HK-2 (cell line): ENCODE results near the gene CFAP68.

ENCODE experiments used
- DNase-seq: peaks from one replicate; pipeline ENCODE4 v3.0.0-alpha.2; 2018; ENCODE audit not compliant: unreplicated experiment

CFAP68 gene, protein sequence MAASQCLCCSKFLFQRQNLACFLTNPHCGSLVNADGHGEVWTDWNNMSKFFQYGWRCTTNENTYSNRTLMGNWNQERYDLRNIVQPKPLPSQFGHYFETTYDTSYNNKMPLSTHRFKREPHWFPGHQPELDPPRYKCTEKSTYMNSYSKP

DNA sequence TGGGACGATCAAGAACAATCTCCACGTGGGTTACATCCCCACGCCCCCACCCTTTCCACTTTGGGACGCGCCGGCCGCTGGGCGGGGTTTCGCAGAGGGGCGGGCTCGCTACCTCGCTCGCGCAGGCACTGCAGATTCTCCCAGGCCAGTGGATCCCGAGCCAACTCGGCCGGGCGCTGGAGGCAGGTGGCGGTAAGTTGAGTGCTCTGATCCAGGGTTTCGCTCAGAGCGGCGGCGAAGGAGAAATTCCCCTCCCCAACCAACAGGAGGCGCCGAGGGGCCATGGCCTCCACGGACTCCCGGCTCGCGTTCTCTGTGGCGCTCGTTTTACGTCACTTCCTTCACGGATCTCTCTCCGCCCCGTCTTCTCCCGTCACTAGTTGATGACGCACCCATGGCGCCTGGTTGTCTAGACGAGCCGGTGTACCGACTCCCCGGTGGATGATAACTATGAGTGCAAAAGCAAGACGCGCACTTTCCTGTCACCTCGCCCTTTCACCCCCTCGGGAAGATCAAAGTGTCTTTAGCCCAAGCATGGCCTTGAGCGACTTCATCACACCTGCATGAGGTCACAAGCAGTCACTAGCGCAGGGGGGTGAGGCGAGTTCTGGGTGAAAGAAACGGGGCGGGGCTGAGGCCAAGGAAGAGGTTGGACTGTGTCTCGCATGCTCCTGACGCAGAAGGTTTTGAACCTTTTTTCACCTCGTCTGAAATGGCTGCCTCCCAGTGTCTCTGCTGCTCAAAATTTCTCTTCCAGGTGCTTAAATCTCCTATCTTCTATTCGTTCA, at the start of gene CFAP68, which contains the start of gene FDXACB1:
TSS of gene CFAP68 (plus strand) at position 693 of the 788 bp plus-strand sequence. CDS start at position 713, 20 bp downstream.
TSS of gene FDXACB1 (minus strand) at position 317 of the 788 bp plus-strand sequence. CDS start at position 284, 33 bp downstream.
- peak; percentile 94 for DNase-seq

DNA sequence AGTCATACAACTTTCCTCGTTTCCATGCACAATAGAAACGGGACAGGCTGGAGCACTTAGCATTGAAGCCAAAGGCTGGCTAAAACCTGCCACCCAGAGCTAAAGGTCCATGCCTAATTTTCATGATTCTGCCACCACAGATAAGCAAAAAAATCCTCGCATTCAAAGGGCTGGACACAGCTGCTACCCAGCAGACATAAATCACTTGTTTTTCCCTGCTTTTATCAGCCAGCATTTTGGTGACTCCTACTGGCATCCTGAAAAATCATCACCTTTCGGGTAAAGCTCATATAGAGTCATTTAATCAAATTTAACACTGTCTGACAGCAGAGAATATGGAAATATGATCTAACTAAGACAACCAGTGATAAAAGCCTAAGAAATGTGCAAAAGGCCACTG, 45.8 kb upstream of the CFAP68 start:
- no peak for DNase-seq

DNA sequence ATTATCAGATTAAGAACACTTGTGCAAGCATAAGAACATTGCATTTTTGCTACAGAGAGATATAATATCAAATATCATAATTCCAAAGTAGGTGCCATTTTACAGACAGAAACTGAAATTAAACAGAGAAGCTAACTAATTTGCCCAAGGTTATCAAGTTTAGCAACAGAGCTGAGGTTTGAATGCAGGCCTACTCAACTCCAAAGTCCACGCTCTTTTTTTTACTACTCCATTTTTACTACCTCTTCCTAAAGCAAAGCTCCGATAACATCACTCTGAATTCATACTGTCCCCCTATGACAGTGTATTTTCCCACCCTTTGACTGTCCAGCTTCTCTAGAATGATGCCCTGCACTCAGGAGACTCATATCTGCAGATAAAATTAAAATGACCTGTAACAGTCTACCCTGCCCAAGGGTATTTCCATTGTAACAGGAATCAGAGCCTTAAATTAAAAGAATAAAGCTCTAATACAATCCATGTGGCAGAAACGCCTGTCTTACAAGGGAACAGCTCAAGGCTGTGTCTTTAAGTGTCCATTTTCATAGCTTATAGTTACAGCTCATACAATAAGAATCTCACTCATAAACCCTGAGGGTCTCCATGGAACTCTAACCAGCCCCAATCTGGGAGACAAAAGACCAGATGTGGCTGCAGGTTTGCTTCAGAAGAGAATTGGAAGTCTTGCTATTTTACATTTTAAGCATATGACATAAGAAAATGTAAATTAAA, 44.7 kb upstream of the CFAP68 start:
- no peak for DNase-seq

DNA sequence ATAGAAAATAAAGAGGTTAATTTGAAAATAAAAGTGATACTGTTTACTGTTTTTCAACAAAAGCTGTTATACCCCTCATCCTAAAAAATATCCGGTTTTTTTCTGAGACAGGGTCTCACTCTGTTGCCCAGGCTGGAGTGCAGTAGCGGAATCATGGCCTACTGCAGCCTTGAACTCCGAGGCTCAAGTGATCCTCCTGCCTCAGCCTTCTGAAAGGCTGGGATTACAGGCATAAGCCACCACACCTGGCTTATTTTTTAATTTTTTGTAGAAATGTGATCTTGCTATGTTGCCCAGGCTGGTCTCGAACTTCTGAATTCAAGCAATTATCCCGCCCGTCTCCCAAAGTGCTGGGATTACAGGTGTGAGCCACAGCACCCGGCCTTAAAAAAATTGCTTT, 43.7 kb upstream of the CFAP68 start:
- DNase-seq = no peak

DNA sequence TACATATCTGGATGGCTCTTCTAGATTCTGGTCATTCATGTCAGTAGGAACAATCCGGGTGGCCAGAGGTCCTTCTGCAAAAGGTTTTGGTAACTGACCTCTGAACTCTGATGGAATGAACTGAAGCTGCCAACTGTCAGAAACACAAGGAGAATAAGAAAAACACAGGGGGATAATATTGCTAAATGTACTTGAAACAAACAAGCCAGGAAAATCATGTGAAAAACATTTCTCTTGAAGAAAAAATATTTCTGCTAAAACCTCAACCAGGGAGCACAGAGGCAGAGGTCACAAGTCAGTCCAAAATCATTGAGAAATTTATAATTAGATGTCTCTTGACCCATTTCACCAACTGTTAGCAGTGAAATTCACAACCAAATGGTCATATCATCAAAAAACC, 43.2 kb upstream of the CFAP68 start:
- DNase-seq = no peak

DNA sequence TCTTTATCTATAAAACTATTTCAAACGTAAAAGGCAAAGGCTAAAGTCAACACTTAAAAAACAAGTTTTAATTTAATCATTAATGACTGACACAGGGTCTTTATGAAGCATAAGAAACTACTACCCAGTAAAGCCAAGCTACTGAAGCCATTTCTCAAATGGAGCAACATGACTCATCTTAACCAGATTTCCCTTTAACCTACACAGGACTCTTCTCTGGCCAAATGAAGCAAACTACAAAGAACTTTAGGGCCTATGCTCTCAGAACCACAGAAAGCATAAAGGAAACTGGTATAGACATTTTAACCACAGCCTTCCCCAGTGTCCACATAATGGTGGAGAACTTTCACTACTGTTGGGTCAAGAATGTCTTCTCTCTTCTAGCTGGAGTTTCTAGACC, 42.6 kb upstream of the CFAP68 start:
- no peak for DNase-seq

DNA sequence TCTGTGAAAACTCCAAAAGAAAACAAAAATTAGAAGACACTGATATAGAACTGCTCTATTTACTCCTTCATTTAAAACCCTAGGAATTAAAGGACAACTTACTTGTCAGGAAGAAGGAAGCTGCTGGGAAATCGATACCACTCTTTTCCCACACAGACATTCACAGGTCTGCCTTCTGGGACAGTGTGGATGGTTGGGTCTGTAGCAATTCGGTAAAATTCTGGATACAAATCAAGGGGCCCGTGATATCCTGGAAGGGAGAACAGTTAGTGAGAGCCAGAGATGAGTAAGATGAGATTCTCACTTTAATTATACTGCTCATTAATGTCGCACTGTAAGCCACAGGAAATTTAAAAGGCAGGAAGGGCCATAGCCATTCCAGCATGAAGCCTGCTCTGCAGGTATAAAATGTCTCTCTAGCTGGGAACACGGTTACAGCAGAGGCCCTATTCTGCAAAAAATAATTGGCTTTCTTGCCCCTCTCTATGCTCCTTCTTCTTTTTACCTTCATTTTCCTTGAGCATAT, 41.9 kb upstream of the CFAP68 start:
- no peak for DNase-seq

DNA sequence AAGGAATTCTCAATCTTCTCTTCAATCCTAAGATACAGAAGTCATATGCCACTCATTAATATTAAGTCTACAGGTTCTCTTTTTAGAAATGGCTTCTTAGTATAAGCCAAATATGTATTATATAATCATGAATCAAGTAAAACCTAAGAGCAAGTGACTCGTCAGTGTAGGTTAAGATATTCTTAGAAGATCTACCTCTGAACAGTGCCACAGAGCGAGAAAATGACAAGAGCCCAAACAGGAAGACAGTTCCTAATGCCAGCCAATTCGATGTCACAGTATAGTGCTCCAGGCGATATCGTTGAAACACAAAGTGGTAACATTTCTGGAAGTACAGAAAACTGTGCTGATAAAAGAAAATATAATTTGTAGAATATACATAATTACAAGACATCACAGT, 41.3 kb upstream of the CFAP68 start:
- DNase-seq = no peak

DNA sequence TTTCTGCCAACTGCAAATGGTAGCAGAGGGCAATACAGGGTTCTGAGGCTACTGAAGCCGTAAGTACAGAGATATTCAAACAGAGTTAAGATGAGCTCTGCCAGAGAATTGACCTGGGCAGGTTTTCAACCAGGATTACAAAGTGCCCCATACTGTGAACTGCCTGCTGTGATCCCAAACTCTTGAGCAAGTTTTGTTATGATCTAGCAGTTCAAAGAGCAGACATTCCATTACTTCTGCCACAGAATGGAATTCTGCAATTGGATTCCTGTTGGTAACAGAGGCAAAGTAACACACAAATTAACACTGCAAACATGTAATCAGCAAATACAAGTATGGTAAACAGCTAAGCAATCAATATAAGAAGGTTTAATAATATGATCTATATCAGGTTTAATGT, 39.2 kb upstream of the CFAP68 start:
- no peak for DNase-seq

DNA sequence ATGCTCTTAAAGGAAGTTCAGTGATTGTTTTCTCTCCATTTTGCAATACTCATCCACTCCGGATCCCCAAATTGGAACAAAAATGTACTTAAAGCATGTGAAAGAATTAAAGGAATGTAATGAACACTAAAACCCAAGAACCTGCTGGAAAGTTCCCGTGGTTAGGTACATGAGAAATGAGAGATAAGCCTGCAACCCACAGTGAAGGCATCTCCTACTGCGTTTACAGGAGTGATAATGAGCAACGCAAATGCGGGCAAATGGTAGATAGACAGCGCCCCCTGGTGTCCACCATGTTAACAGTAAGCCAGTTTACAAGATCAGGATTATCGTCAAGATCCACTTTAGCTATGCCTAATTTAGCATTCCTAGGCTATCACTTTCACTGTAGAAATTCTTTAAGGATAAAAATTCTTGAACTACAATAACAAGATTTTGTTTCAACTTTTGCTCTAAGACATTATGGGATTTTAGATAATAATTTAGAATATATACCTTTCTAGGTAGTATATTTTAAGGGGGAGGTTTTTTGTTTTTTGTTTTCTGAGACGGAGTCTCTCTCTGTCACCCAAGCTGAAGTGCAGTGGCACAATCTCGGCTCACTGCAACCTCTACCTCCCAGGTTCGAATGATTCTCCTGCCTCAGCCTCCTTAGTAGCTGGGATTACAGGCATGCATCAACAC, 37.8 kb upstream of the CFAP68 start:
- DNase-seq = peak; percentile 75

DNA sequence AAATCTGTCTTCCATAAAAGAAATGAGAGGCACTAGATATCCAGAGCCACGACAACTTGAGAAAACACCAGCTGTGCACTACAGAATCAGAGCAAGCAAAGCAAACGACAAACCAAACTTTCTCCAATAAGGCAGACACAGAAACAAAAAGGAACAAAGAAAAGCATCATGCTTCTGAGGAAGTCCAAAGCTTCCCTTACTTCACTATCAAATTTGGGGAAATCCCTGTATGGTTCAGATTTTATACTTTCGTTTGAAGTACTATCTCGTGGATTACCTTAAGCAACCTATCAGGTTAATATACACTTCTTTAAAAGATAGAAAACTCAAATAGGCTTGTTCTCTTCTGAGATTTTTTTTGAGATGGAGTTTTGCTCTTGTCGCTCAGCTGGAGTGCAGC, 35.7 kb upstream of the CFAP68 start:
- no peak for DNase-seq

DNA sequence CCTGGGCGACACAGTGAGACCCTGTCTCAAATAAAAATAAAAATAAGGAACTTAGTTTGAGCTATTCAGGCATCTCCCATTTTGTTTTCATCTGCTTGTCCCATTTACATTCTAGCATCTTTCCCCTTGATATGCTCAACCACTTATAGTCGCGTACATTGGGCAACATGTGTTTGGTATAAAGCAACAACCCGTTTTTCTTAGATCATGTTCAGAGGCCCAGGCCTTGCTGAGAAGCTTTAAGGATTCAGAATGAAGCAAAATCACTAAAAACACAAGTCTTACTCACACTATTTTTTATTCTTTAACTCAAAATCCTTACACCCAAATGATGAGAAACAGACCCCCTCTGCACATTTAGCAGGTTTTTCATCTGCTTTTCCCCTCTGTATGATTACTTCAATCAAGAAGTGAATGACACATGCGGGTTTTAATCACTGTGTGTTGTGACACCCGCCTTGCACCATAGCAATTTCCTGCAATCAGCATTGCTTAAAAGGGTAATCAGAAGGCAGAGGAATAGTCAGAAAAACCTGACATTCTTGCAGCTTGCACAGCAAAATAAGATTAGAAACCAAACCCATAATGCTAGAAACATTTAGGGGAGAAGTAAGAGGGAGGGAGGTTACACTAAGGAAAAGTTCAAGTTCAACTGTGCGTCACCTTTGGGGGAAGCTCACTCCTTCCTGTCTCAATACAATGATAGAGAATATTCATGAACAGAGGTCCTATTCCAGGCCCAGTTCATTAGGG, 33.9 kb upstream of the CFAP68 start:
- no peak for DNase-seq

DNA sequence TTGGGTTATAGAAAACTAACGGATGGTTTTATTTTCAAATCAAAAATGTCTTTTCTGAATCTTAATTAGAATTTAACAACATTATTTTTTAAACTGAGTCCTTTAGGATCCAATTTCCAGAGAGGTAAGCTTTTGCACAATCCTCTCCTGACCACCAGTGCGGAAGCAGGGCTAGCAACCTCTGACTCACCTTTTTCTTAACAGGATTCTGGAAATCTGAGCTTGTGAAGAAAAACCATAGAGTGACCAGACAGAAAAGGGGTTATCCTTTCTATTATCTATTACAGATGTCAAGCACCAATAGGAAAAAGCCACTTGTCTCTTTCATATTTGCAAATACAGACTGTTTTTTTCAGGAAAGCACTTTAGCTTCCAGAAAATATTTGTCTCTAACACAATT, 33.3 kb upstream of the CFAP68 start:
- no peak for DNase-seq

DNA sequence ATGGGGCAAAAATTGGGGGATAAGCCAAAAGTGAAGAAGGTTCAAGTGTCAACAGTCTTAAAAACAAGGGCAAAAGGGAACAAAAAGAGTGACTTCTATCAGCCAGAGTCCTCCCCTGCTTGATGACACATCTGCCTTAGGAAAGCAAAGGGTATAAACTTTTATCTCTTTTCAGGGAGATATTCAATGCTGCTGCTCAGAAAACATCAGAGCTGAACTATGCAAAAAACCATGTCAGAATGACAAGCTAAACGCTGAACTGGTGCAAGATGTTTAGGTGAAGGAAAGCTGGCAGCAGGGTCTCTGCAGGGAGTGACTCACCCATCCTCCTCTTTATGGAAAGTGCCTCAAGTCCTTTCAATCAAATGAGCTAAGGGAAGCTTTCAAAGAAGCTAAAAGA, 32.7 kb upstream of the CFAP68 start:
- DNase-seq = no peak

DNA sequence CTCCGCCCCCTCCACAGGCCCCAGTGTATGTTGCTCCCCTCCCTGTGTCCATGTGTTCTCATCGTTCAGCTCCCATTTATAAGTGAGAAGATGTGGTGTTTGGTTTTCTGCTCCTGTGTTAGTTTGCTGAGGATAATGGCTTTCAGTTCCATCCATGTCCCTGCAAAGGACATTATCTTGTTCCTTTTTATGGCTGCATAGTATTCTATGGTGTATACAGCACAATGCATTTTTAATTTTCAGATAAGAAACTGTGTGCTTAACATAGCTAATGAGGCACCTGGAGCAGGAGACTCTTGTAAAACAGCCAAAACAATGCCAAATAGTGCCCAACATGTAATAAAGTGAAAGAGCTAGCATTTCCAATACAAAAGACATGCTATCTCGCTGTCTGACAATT, 29.7 kb upstream of the CFAP68 start:
- DNase-seq = no peak

DNA sequence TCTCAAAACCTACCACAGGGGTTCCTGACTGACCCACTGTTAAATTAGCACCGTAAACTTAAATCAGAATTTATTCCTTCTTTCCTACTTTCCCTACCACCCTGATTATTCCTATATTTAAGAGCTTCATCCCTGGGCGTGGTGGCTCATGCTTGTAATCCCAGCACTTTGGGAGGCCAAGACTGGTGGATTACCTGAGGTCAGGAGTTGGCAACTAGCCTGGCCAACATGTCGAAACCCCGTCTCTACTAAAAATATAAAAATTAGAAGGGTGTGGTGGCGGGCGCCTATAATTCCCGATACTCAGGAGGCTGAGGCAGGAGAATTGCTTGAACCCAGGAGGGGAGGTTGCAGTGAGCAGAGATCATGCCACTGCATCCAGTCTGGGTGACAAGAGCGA, 28.3 kb upstream of the CFAP68 start:
- no peak for DNase-seq

DNA sequence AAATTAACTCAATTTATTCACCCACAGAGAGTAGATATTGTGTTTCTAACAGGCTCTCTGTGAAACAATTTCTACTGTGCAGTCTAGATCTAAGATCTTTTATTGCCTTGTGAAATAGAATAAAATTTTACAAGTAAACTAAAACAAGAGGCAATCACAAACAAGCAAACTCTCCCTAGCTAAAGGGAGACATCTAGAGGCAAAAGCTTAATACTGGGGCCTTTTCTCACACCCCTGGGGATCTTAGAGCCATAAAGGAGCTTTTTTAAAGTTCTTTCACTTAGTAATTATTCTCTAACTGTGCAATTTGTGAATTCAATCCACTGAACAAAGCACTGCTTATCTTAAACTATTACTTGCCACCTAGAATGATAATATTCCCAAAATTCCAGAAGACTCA, 27.7 kb upstream of the CFAP68 start:
- no peak for DNase-seq

DNA sequence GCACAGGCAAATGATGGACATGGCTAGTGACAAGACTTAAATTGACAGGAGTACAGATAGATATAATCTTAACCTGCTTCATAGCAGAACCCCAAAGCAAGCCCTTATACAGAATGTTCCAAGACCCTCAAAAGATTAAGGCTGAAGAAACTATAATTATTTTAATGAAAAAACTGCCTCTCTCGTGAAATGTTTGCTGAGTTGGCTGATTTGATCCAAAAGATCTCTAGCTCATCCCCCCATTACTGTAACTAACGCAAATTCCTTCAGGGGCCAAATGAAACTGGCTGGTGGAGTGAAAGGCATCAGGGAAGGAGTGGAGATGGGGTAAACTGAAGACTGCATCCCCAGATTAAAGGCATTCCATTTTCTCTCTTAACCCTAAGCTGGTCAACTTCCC, 27.2 kb upstream of the CFAP68 start:
- DNase-seq = no peak

DNA sequence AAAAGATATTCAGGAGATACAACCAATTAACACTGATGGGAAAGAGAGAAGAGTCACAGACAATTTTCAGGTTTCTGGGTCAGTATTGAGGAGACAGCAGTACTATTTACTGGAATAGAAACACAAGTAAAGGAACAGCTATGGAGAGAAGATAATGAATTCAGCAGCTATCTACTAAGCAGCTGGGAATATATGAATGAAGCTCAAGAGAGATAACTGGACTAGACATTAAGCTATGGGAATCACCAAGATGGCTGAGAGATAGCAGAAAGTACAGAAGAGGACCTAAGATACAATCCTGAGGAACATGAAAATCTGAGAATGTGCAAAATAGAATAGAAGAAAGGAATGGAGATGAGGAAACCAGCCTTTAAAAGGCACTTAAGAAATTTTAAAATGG, 23.8 kb upstream of the CFAP68 start:
- no peak for DNase-seq

DNA sequence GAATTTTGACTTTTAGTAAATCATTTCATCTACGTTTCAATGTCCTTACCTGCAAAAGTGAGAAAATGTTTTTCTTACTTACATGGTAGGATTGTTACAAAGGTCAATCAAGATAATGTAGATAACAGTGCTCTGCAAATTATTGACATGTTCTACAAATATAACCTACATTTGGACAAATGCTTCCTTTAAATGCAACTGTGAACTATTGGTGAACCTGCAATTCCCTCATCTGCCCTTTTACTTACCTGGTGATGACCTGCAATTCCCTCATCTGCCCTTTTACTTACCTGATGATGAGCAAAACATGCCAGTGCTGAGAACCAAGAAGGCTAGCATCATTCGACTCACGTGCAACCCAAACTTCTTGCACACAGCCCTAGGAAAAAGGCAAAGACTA, 19.1 kb upstream of the CFAP68 start:
- DNase-seq = no peak

DNA sequence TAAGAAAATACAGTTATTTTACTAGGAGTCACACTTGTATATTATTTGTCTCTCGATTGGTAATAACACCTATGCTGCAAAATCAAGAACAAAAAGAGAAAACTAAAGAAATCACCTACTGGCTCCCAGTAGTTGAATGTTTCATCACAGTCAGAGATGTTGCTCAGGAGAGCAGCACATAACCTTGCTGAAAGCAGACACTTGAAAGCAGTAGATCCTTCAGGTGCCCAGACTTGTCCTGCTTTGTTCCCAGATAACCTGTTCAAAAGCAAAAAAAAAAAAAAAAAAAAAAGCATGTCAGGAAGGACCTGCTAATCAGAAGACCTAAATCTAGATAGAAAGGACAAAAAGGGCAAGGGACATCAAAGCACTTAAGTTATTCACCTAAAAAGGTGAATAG, 9.2 kb upstream of the CFAP68 start:
- no peak for DNase-seq

DNA sequence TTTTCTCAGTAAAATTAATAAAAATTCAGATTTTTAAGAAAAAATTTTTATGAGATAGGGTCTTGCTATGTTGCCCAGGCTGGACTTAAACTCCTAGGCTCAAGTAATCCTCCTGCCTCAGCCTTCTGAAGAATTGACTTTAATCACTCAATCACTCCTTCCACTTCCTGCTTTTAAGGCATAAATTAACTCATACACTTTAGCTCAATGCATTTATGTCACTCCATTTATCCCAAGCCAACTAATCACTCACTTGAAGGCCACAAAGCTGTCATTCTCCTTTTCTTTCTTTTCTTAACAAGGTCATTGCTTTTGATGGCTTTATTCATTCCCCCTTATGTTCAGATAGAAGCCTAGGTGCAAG, 8.8 kb upstream of the CFAP68 start:
- no peak for DNase-seq
